Measurements from ENCODE around the gene RAB3C. TPM values are rescaled to one million over a fixed set of nuclear protein-coding genes. Genes with fewer than 3 reads are reported as not detected.

RAB3C gene
- total RNA-seq, 1 donor from 2014 or later = 3.8 TPM

DNA sequence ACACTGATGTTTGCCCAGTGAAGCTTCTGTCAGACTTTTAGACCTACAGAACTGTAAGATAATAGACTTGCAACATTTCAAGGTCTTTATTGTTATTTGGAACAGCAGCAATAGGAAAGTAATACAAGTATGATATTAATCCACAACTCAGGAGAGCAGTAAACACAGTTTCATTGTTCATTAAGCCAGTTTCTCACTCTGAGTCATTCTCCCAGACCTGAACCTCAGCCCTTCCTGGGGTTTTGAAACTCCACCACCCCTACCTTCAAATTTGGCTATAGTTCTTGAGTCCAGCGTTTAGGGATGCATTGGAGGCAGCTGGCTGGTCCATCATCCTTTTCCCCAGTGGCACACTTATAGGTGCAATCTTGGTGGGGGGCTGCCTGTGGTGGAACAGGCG lies 203.2 kb downstream of the RAB3C start:
- Histone ChIP-seq H3K27ac (no peak overlapping the region), H3K36me3 (no peaks in the 10 kb centered on the region), H3K9ac (no peak overlapping the region), H4K20me1 (ENCODE audit: low read depth) (no peaks in the 10 kb centered on the region), H3F3A (ENCODE audit: low read depth) (no peaks in the 10 kb centered on the region), H3K4me1 (no peaks in the 10 kb centered on the region), H3K27me3 (no peaks in the 10 kb centered on the region), H2AFZ (replicated peaks) (no peak overlapping the region), H3K9me3 (ENCODE audit: low read depth) (no peaks in the 10 kb centered on the region), H3K4me3 (no peak overlapping the region), H3K4me2 (no peak overlapping the region), H3K79me2 (ENCODE audit: low read depth) (no peaks in the 10 kb centered on the region)
- H3K27ac Mint-ChIP-seq = no peak overlapping the region
- peaks cover 5% of the 10 kb centered on the region for H3K36me3 Mint-ChIP-seq
- TF ChIP-seq EZH2phosphoT487 (IDR thresholded peaks at IDR 0.05) (no peak), EZH2 (IDR thresholded peaks at IDR 0.05) (no peak)
- TF ChIP-seq, protein P1, sequence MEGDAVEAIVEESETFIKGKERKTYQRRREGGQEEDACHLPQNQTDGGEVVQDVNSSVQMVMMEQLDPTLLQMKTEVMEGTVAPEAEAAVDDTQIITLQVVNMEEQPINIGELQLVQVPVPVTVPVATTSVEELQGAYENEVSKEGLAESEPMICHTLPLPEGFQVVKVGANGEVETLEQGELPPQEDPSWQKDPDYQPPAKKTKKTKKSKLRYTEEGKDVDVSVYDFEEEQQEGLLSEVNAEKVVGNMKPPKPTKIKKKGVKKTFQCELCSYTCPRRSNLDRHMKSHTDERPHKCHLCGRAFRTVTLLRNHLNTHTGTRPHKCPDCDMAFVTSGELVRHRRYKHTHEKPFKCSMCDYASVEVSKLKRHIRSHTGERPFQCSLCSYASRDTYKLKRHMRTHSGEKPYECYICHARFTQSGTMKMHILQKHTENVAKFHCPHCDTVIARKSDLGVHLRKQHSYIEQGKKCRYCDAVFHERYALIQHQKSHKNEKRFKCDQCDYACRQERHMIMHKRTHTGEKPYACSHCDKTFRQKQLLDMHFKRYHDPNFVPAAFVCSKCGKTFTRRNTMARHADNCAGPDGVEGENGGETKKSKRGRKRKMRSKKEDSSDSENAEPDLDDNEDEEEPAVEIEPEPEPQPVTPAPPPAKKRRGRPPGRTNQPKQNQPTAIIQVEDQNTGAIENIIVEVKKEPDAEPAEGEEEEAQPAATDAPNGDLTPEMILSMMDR (IDR thresholded peaks at IDR 0.05) = no peak
- peaks cover 2% of the 10 kb centered on the region for H3K27me3 Mint-ChIP-seq (ENCODE audit: insufficient read depth, low read depth)
- no peaks in the 10 kb centered on the region for H3K9me3 Mint-ChIP-seq
- no peak for DNase-seq (ENCODE audit: low spot score)
- peaks cover 30% of the 10 kb centered on the region for H3K4me1 Mint-ChIP-seq
- no peak overlapping the region for H3K4me3 Mint-ChIP-seq

- Histone ChIP-seq H3K4me1 (no peaks in the 10 kb centered on the region), H3K4me3 (no peak overlapping the region), H3K27me3 (no peaks in the 10 kb centered on the region), H4K20me1 (ENCODE audit: low read depth) (no peaks in the 10 kb centered on the region), H3K9ac (no peak overlapping the region), H2AFZ (replicated peaks) (no peak overlapping the region), H3K27ac (no peak overlapping the region), H3F3A (ENCODE audit: low read depth) (no peaks in the 10 kb centered on the region), H3K36me3 (no peaks in the 10 kb centered on the region), H3K79me2 (ENCODE audit: low read depth) (no peaks in the 10 kb centered on the region), H3K9me3 (ENCODE audit: low read depth) (no peaks in the 10 kb centered on the region), H3K4me2 (no peak overlapping the region)
- no peak for DNase-seq (ENCODE audit: low spot score)
- Mint-ChIP-seq H3K36me3 (peaks cover 5% of the 10 kb centered on the region), H3K9me3 (no peaks in the 10 kb centered on the region), H3K4me3 (no peak overlapping the region), H3K27me3 (ENCODE audit: insufficient read depth, low read depth) (peaks cover 2% of the 10 kb centered on the region), H3K27ac (peak overlapping the region; percentile 96), H3K4me1 (peaks cover 30% of the 10 kb centered on the region)
- TF ChIP-seq, protein P1 (IDR thresholded peaks at IDR 0.05) = no peak
- TF ChIP-seq EZH2phosphoT487 (IDR thresholded peaks at IDR 0.05) (no peak), EZH2 (IDR thresholded peaks at IDR 0.05) (no peak)
These were observed 203.9 kb downstream of the RAB3C start for GRCh38 chr5:58786711-58787303.

DNA sequence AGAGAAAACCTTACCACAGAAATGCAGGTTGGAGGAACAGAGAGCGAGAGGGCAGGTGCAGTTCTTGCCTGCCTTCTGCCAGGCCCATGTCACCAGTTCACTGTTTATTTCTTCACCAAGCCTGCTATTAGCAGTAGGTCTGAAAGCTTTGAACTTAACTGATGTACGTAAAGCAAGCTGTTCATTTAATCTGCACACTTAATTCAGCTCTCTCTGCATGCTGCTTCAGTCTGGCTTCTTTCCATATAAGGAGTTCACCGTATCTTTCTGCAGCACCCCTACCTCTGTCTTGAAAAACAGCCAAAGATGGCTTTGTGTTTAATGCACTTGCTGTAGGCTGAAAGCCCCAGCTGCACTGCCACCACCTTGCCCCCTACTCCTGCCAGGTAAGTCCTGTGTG lies 205.1 kb downstream of the RAB3C start:
- H3K4me1 Mint-ChIP-seq = peaks cover 32% of the 10 kb centered on the region
- H3K36me3 Mint-ChIP-seq = peaks cover 5% of the 10 kb centered on the region
- TF ChIP-seq EZH2 (IDR thresholded peaks at IDR 0.05) (no peak), EZH2phosphoT487 (IDR thresholded peaks at IDR 0.05) (no peak)
- TF ChIP-seq, protein P1 (IDR thresholded peaks at IDR 0.05) = no peak
- Histone ChIP-seq H3K4me1 (no peaks in the 10 kb centered on the region), H3K9ac (no peak overlapping the region), H2AFZ (replicated peaks) (no peak overlapping the region), H3K79me2 (ENCODE audit: low read depth) (no peaks in the 10 kb centered on the region), H3K9me3 (ENCODE audit: low read depth) (no peaks in the 10 kb centered on the region), H3K27ac (no peak overlapping the region), H3K27me3 (no peaks in the 10 kb centered on the region), H3K4me3 (no peak overlapping the region), H3K4me2 (no peak overlapping the region), H3F3A (ENCODE audit: low read depth) (no peaks in the 10 kb centered on the region), H4K20me1 (ENCODE audit: low read depth) (no peaks in the 10 kb centered on the region), H3K36me3 (no peaks in the 10 kb centered on the region)
- H3K27me3 Mint-ChIP-seq (ENCODE audit: insufficient read depth, low read depth) = peaks cover 2% of the 10 kb centered on the region
- H3K9me3 Mint-ChIP-seq = no peaks in the 10 kb centered on the region
- H3K27ac Mint-ChIP-seq = peak overlapping the region; percentile 96
- H3K4me3 Mint-ChIP-seq = no peak overlapping the region
- DNase-seq (ENCODE audit: low spot score) = no peak

Measured in neural progenitor cell (in vitro differentiated cells).